Measurements from ENCODE around the gene COL5A1. TPM values are rescaled to one million over a fixed set of nuclear protein-coding genes. Genes with fewer than 3 reads are reported as not detected.

Gene COL5A1
- total RNA-seq, 1 donor = 0.21 TPM

- H3K4me1 ChIP-seq (ENCODE audit: insufficient read depth, low read length) = peaks cover 15% of the 10 kb centered on the region
- H3K9me3 ChIP-seq (ENCODE audit: low read depth, low read length) = no peaks in the 10 kb centered on the region
- no peaks in the 10 kb centered on the region for H3K27me3 ChIP-seq (ENCODE audit: insufficient read depth, low read length)
- no peak overlapping the region for H3K4me3 ChIP-seq (ENCODE audit: low read length)
Observed at GRCh38 chr9:134726722-134727034, 85.1 kb downstream of the COL5A1 start.

- no peaks in the 10 kb centered on the region for H3K27me3 ChIP-seq (ENCODE audit: insufficient read depth, low read length)
- H3K9me3 ChIP-seq (ENCODE audit: low read depth, low read length) = no peaks in the 10 kb centered on the region
- H3K4me3 ChIP-seq (ENCODE audit: low read length) = no peak overlapping the region
- H3K4me1 ChIP-seq (ENCODE audit: insufficient read depth, low read length) = peaks cover 15% of the 10 kb centered on the region
Observed at GRCh38 chr9:134728021-134728795, 86.6 kb downstream of the COL5A1 start.

GRCh38 chr9:134728801-134729495 lies 87.3 kb downstream of the COL5A1 start:
- Histone ChIP-seq H3K27me3 (ENCODE audit: insufficient read depth, low read length) (no peaks in the 10 kb centered on the region), H3K9me3 (ENCODE audit: low read depth, low read length) (no peaks in the 10 kb centered on the region), H3K4me1 (ENCODE audit: insufficient read depth, low read length) (peaks cover 15% of the 10 kb centered on the region), H3K4me3 (ENCODE audit: low read length) (no peak overlapping the region)

- Histone ChIP-seq H3K9me3 (ENCODE audit: low read depth, low read length) (no peaks in the 10 kb centered on the region), H3K27me3 (ENCODE audit: insufficient read depth, low read length) (no peaks in the 10 kb centered on the region), H3K4me3 (ENCODE audit: low read length) (no peak overlapping the region), H3K4me1 (ENCODE audit: insufficient read depth, low read length) (peaks cover 10% of the 10 kb centered on the region)
Observed at GRCh38 chr9:134730011-134730760, 88.6 kb downstream of the COL5A1 start.

- H3K9me3 ChIP-seq (ENCODE audit: low read depth, low read length) = no peaks in the 10 kb centered on the region
- no peak overlapping the region for H3K4me3 ChIP-seq (ENCODE audit: low read length)
- H3K27me3 ChIP-seq (ENCODE audit: insufficient read depth, low read length) = no peaks in the 10 kb centered on the region
- peaks cover 5% of the 10 kb centered on the region for H3K4me1 ChIP-seq (ENCODE audit: insufficient read depth, low read length)
Observed at GRCh38 chr9:134730761-134731496, 89.3 kb downstream of the COL5A1 start.

GRCh38 chr9:134731497-134732391 lies 90.1 kb downstream of the COL5A1 start:
- no peaks in the 10 kb centered on the region for H3K9me3 ChIP-seq (ENCODE audit: low read depth, low read length)
- no peak overlapping the region for H3K4me3 ChIP-seq (ENCODE audit: low read length)
- no peaks in the 10 kb centered on the region for H3K27me3 ChIP-seq (ENCODE audit: insufficient read depth, low read length)
- H3K4me1 ChIP-seq (ENCODE audit: insufficient read depth, low read length) = no peaks in the 10 kb centered on the region

- Histone ChIP-seq H3K4me1 (ENCODE audit: insufficient read depth, low read length) (no peaks in the 10 kb centered on the region), H3K9me3 (ENCODE audit: low read depth, low read length) (no peaks in the 10 kb centered on the region), H3K27me3 (ENCODE audit: insufficient read depth, low read length) (no peaks in the 10 kb centered on the region), H3K4me3 (ENCODE audit: low read length) (no peak overlapping the region)
Observed at GRCh38 chr9:134732392-134733110, 90.9 kb downstream of the COL5A1 start.

- no peaks in the 10 kb centered on the region for H3K4me1 ChIP-seq (ENCODE audit: insufficient read depth, low read length)
- H3K27me3 ChIP-seq (ENCODE audit: insufficient read depth, low read length) = no peaks in the 10 kb centered on the region
- no peaks in the 10 kb centered on the region for H3K9me3 ChIP-seq (ENCODE audit: low read depth, low read length)
- H3K4me3 ChIP-seq (ENCODE audit: low read length) = no peak overlapping the region
Observed at GRCh38 chr9:134733480-134734232, 92.1 kb downstream of the COL5A1 start.

GRCh38 chr9:134734270-134734669 lies 92.7 kb downstream of the COL5A1 start:
- H3K27me3 ChIP-seq (ENCODE audit: insufficient read depth, low read length) = no peaks in the 10 kb centered on the region
- no peak overlapping the region for H3K4me3 ChIP-seq (ENCODE audit: low read length)
- no peaks in the 10 kb centered on the region for H3K4me1 ChIP-seq (ENCODE audit: insufficient read depth, low read length)
- no peaks in the 10 kb centered on the region for H3K9me3 ChIP-seq (ENCODE audit: low read depth, low read length)

- H3K9me3 ChIP-seq (ENCODE audit: low read depth, low read length) = no peaks in the 10 kb centered on the region
- H3K4me1 ChIP-seq (ENCODE audit: insufficient read depth, low read length) = no peaks in the 10 kb centered on the region
- H3K27me3 ChIP-seq (ENCODE audit: insufficient read depth, low read length) = no peaks in the 10 kb centered on the region
- no peak overlapping the region for H3K4me3 ChIP-seq (ENCODE audit: low read length)
Observed at GRCh38 chr9:134735441-134736175, 94.0 kb downstream of the COL5A1 start.

- H3K27me3 ChIP-seq (ENCODE audit: insufficient read depth, low read length) = no peaks in the 10 kb centered on the region
- H3K4me3 ChIP-seq (ENCODE audit: low read length) = no peak overlapping the region
- H3K9me3 ChIP-seq (ENCODE audit: low read depth, low read length) = no peaks in the 10 kb centered on the region
- H3K4me1 ChIP-seq (ENCODE audit: insufficient read depth, low read length) = no peaks in the 10 kb centered on the region
Observed at GRCh38 chr9:134736791-134737497, 95.3 kb downstream of the COL5A1 start.

Data from mononuclear cell (primary cell).